ENCODE measurements around the gene PHKG2.

- no peak for TF ChIP-seq ZNF274 (IDR thresholded peaks at IDR 0.05; ENCODE audit: low read depth, low read length)
- TF ChIP-seq SUZ12 (IDR thresholded peaks at IDR 0.05; ENCODE audit: extremely low read depth, insufficient read depth, insufficient read length) = no peak
- TF ChIP-seq YY1 (IDR thresholded peaks at IDR 0.05; ENCODE audit: insufficient read depth, insufficient read length) = no peak
Observed at GRCh38 chr16:30746638-30747175, 1.5 kb upstream of the PHKG2 start.

Measured in NT2/D1 (cell line).